NCI-H2196 treated with DMSO at 0.1 percent for 48 hours (cell line): ENCODE measurements around the gene TP53.
"Not testable (repeated sequence)": the region's sequence is repeated elsewhere in the genome, so short reads cannot be mapped to it uniquely, and the experiment has no call there.

Experiments used
- DNase-seq: peaks from one replicate; lab custom pipeline; 2025; ENCODE audit not compliant: unreplicated experiment; lab: John Stamatoyannopoulos, UW

Gene TP53

DNA sequence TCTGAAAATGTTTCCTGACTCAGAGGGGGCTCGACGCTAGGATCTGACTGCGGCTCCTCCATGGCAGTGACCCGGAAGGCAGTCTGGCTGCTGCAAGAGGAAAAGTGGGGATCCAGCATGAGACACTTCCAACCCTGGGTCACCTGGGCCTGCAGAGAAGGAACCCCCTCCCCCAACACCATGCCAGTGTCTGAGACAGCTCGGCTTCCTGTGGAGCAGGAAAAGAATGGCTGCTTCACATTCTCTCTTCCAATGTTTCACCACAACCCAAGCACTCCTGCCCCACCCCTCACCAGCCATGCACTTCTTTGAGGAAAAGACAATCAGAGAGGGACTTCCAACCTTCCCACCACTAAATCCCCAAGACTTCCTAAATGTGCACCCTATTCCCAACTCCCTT, 10.8 kb downstream of the TP53 start:
- no peak for DNase-seq

DNA sequence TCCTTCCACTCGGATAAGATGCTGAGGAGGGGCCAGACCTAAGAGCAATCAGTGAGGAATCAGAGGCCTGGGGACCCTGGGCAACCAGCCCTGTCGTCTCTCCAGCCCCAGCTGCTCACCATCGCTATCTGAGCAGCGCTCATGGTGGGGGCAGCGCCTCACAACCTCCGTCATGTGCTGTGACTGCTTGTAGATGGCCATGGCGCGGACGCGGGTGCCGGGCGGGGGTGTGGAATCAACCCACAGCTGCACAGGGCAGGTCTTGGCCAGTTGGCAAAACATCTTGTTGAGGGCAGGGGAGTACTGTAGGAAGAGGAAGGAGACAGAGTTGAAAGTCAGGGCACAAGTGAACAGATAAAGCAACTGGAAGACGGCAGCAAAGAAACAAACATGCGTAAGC, 12.4 kb downstream of the TP53 start:
- no peak for DNase-seq

DNA sequence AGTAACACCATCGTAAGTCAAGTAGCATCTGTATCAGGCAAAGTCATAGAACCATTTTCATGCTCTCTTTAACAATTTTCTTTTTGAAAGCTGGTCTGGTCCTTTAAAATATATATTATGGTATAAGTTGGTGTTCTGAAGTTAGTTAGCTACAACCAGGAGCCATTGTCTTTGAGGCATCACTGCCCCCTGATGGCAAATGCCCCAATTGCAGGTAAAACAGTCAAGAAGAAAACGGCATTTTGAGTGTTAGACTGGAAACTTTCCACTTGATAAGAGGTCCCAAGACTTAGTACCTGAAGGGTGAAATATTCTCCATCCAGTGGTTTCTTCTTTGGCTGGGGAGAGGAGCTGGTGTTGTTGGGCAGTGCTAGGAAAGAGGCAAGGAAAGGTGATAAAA, 14.1 kb downstream of the TP53 start:
- no peak for DNase-seq

DNA sequence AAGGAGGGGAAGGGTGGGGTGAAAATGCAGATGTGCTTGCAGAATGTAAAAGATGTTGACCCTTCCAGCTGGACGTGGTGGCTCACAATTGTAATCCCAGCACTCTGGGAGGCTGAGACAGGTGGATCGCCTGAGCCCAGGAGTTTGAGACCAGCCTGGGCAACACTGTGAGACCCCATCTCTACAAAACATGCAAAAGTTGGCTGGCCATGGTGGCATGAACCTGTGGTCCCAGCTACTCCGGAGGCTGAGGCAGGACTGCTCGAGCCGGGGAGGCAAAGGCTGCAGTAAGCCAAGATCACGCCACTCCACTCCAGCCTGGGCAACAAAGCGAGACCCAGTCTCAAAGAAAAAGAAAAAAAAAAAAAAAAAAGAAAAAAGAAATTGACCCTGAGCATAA, 18.8 kb downstream of the TP53 start:
- DNase-seq = no peak

DNA sequence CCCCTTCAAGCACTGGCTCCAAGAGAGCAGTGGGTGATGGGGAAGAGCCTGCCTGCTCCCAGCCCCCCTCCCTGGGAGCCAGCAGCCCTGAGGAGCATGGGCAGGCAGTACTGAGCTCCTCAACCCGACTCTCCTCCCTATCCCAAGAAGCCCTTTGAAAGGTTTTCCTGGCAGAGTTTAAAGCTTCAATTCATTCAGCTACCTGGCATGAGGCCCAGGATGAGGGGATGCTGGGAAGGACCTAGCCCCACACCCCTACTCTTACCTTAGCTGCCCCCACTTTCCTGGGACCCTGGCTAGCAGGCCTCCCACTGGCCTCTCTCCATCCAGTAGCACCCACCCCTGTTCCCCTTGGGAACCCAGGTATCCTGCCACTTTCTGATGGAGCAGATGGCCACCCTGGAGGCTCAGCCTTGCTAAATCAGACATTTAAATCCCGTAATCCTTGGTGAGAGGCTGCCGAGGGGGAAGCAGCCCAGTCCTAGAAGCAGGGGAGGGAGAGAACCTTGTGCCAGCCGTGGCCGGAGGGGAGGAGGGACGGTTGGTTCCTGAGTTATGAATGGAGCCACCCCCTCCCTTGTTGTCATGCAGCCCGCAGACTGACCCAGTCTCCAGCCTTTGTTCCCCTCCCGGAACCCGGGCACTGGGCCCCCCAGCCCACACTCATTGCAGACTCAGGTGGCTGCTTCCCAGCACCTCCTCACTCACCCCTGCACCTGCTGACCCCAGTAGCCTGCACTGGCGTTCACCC, 19.5 kb downstream of the TP53 start:
- no peak for DNase-seq

DNA sequence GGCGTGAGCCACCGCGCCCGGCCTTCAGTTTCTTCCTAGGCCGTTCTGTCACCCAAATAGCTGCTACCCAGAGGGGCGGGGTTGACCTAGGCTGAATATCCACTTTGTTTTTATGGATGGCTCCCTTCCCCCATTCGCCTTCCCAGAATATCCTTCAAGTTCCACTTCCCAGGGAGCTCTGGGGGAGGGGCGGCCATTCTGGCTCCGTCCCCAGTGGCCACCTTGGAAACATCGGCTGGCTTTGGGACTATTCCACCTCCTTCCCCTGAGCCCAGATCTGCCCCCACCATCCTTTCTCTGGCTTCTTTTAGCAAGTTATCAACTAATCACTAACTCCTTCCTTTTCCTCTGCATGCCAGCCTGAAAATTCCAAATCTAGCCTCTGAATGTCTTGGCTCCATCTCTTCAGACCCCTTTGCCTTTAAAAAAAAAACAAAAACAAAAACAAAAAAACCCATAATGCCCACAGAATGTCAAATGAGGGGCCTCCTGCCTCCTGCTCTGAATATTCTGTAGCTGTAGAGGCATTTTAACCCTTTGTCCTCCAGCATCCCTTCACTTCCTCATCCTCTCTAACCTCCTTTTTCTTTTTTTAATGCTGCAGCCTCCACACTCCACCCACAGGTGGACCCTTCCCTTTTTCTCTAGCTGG, 30.2 kb downstream of the TP53 start:
- no peak for DNase-seq

DNA sequence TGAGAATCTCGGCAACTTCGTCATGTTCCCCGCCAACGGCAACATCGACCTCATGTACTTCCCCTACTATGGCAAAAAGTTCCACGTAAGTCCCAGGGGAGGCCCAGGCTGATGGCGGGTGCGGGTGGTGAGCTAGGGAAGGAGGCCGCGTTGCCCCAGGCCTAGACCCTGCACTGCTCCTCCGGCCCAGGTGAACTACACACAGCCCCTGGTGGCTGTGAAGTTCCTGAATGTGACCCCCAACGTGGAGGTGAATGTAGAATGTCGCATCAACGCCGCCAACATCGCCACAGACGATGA, 31.8 kb downstream of the TP53 start:
- no peak for DNase-seq

DNA sequence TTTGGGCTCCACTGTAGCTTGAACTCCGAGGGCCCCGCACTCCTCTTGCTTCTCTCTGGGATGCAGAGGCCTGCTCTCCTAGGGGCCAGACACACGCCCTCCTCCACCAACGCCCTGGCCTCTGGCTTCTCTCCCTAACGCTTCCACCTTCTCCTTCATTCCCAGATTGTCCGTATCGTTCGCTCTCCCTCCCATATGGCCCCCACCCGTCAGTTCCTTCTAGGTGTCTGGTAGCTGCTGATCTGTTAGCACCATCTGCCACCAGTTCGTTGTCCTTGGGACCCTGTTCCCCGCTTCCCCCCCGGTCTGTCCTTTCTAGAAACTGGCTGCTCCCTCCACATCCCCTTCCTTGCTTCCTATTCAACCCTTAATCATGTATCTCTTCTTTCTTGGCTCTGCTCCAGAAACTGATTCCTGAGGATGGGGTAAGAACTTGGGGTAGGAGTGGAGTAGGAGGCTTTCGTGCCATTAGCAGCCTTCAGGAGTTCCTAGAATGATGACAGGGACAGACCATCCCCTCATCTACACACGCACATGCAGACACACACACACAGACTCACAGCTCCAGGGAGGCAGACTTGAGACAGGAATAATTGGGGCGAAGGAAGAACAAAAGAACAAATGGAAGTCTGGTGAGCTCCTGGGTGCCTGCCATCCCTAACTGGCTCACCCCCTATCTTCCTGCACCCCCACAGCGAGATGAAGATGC, 32.3 kb downstream of the TP53 start:
- no peak for DNase-seq

DNA sequence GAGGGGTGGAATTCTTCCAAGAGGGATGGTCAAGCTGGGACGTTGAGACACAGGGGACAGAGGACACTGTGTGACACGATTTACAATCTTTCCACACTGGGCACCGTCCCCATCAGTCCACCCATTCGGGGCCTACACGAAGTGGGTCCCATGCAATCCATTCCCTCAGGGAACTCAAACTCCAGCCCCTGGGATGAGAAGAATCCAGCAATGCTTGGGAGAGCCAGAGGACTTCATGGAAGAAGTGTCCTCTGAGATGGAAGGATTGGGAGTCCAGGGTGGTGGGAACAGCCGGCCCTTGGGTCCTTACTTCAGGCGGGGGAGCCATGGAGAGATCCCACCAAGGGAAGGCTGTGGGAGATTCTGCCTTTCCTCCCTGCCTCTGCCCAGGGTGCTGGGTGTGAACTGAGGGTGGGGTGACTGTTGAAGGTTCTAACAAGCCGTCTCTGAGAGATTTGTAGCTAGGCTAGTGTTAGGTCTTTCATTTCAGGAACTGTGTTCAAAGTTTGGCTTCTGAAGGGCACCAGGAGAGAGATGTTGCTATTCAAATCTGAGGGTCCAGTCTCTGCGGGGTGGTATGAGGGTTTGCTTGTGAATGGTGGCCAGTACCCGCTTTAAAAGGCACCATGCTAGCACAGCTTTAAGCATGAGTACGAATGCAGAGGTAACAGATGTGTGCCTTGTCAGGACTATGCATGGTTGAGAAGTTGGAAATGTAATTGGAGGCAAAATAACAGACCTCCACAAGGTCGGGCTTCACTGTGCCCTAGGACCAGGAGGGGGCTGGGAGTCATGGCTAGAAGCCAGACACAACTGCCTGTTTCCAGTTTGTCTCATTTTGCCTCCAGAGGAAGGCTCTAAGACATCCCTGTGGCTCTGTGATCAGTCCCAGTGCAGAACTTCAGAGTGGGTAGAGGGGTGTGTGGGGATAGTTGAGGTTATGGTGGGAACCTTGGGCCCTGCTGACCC, 34.6 kb downstream of the TP53 start:
- no peak for DNase-seq

DNA sequence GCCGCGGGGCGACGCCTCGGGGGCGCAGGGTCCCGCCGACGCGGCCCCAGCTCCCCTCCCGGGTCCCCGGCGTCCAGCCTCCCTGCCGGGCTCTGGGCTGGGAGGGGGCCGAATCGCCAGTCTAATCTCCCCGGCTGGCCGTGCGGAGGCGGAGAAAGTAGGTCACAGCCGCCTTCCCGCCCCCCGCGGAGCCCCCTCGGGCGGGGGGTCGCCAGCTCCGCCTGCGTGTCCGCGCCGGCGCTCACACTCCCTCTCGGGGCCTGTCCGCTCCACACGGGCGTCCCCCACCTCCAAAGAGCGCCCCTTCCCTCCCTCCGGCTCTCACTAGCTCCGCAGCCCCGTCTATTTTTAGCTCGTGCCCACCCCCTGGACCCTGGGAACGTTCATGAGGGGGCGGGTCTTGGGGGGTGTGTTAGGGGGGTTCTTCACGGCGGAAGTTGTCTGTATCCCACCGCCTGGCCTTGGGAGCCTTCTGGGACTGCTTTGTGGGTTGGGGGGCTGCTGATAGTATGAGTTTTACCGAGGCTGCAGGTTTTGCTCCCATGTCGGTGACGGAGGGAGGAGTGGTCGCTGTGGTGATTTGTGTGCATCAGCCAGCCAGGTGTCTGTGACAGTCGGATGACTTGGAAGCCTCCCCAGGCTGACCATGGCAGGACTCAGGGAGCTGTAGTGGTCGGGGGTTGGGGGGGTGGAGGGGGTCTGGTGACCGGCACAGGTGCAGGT, 35.5 kb downstream of the TP53 start:
- DNase-seq = no peak

DNA sequence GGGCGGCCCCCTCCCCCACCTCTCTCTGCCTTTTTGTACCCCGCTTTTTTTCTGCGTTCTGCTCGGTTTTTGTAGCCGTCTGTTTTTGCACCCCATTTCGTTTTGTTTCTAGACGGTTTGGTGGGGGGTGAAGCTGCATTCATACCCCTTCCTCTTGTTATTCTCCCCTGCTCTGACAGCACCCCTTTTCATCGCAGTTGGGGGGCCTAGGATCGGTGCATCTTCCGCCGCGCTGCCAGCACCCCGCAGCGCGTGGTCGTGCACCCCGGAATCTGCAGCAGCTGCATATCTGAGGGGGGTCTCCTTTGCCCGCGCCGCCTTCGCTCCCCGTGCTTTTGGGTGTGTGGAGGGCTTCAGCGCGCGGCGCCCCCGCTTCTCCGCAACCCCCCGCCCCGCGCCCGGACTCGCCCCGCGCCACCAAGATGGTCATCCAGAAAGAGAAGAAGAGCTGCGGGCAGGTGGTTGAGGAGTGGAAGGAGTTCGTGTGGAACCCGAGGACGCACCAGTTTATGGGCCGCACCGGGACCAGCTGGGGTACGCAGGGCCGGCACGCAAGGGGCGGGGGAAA, 36.1 kb downstream of the TP53 start:
- DNase-seq = no peak

DNA sequence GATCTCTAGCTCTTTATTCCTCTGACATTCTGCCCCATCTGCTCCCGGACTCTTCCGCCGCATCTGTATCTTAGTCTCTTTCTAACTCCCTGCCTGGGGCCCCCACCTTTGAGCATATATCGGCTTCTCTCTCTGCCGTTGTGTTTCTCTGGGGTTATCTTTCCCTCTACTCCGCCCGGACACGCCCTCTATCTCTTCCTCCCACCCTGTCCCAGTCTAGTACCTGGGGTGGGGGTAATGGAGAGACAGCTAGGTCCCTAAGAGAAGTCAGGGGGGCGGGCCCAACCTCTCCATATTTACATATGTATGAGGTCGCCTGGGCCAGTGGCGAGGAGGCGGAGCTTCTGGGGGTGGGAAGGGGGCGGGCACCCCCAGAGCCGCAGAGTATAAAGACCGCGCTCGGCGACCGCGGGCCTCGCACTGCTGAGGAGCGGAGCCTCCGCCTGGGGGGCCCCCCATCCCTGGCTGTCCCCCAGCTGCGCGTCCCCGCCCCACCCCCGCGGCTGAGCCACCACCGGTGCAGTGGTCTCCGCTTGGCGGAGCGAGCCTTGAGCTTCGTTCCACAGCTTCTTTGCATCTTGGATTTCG, 36.7 kb downstream of the TP53 start, which contains the start of gene ATP1B2:
ATP1B2 (plus strand) TSS at position 418 of the 588 bp plus-strand sequence. CDS start 593 bp downstream, outside the sequence.
- peak; percentile 18 for DNase-seq

DNA sequence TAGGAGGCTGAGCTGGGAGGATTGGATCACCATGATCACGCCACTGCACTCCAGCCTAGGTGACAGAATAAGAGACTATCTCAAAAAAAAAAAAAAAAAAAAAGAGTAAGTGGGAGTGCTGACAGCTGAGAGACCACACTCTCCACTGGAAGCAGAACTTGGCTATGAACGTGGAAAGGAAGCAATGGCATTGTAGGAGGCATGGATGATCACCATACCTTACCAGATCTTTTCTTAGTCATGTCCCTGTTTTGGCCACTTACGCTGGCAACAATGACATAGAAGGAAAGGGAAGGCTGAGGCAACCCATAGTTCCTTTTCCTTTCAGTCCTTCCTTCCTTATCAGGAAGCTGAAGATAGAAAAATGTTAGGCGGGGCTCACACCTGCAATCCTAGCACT, 40.3 kb downstream of the TP53 start:
- DNase-seq = no peak

DNA sequence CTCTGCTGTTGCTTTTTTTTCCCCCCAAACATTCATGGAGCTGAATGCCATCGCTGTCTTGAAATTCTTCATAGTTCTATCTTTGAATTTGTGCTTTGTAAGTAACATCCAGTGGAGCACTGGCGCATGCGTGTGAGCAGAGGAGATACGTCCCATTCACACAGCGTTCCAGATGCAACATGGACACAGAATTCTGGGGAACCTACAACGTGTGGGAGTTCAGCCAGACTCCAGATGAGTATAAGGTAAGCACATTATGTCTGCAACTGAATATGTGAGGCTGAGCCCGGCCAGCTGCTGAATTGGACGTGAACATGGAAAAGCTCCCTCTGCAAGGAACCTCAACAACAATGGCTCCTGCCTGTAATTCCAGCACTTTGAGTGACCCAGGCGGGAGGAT, 40.8 kb downstream of the TP53 start:
- no peak for DNase-seq

DNA sequence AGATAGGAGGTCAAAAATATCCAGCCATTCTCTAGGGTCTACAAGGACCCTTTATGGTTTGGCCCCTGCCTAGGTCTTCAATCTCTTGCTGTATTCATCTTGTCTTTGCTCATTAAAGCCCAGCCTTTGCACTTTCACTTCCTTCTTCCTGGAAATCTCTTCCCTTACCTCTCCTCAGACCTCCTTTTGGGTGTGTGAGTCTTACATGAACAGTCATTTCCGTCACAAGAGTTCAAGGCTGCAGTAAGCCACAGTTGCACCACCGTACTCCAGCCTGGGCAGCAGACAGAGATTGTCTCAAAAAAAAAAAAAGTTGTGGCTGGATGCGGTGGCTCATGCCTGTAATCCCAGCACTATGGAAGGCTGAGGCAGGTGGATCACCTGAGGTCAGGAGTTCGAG, 42.5 kb downstream of the TP53 start:
- no peak for DNase-seq

DNA sequence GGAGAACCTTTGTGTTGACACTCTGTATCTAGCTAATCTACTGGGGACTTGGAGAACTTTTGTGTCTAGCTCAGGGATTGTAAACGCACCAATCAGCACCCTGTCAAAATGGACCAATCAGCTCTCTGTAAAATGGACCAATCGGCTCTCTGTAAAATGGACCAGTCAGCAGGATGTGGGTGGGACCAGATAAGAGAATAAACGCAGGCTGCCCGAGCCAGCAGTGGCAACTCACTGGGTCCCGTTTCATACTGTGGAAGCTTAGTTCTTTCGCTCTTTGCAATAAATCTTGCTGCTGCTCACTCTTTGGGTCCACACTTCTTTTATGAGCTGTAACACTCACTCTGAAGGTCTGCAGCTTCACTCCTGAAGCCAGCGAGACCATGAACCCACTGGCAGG, 45.7 kb downstream of the TP53 start:
- DNase-seq = not testable (repeated sequence)

DNA sequence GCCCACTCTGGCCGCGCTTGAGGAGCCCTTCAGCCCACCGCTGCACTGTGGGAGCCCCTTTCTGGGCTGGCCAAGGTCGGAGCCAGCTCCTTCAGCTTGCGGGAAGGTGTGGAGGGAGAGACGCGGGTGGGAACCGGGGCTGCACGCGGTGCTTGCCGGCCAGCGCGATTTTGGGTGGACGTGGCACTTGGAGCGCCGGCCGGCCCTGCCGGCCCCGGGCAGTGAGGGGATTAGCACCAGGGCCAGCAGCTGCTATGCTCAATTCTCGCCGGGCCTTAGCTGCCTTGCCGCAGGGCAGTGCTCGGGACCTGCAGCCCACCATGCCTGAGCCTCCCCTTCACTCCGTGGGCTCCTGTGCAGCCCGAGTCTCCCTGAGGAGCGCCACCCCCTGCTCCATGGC, 46.5 kb downstream of the TP53 start:
- DNase-seq = no peak

DNA sequence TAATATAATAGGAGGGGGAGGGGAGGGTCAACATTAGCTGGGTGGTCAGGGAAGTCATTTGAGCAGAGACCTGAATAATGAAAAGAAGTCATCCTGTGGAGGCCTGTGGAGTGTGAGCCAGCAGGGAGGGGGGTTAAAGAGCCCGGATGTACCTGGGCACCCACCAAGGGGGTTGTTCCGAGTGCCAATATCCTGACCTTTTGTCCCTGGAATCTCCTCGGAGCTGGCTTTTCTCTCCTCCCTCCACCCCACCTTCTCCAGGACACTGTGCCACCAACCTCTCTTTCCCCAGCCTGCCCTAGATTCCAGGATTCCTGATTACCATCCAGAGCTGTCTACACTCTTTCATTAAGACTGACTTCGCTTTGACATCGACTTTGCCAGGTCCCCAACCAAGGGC, 51.1 kb downstream of the TP53 start:
- DNase-seq = no peak

DNA sequence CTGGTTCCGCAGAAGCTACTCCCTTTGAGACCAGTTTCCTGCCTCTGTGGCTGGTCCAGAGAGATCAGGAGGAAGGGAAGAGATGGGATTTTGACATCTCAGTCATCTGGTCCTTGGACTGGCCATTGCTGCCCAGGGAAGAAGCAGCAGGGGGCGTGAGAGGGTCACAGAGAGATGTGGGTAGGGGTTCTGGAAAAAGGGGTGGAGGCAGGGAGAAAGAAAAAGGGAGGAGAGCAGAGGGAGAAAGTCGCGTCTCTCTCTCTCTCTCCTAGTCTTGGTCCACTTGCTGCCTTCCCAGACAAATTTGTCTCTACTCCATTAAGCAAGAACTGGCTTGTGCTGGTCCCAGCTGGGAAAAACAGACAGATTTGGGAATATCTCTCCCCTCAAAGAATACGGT, 52.9 kb downstream of the TP53 start:
- no peak for DNase-seq

DNA sequence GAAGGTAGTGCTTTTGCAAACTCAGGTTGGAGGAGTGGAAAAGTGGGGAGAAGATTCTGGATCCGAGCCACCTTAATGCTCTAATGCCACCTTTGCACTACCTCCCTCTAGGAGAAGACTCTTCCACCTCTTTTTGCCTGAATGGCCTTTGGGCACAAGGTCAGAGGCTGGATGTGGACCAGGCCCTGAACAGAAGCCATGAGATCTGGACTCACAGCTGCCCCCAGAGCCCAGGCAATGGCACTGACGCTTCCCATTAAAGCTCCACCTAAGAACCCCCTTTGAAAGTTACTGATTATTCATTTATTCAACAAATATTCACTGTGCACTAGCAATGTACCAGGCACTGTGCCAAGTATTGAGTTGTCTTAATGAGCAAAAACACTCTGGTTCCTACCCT, 54.2 kb downstream of the TP53 start:
- no peak for DNase-seq
